AG04450 (cell line): Measurements from ENCODE around the gene DNMT3L. TPM values are rescaled to one million over a fixed set of nuclear protein-coding genes. Genes with fewer than 3 reads are reported as not detected.

Experiments used
- CTCF ChIA-PET: fragments of 300-600, 350-600 bp; formaldehyde crosslinking; extraction: SDS; loops from one replicate; lab custom pipeline; 2022; ENCODE audit warnings: antibody characterized with exemption, inconsistent platforms; lab: Charles Lee
- POLR2A ChIA-PET: fragments of 350-600 bp; formaldehyde crosslinking; extraction: SDS; loops from one replicate; lab custom pipeline; 2021; ENCODE audit warnings: antibody characterized with exemption, inconsistent platforms; lab: Yijun Ruan, JAX
- DNase-seq: peaks from one replicate; pipeline ENCODE4 v3.0.0-alpha.2; 2011; ENCODE audit warnings: low read depth, low spot score
- H3K27ac ChIP-seq: one replicate; pipeline ENCODE4 v1.5.1; 2012; ENCODE audit warnings: low read depth, low read length, control low read depth
- H3K27me3 ChIP-seq: one replicate; pipeline ENCODE4 v1.6.0; 2012; ENCODE audit warnings: low read length; ENCODE audit not compliant: control insufficient read depth, insufficient read depth
- H3K4me3 ChIP-seq: 2 replicates; pipeline ENCODE4 v1.5.1; 2011; ENCODE audit warnings: mild to moderate bottlenecking, low read depth, low read length, control low read depth
- H3K9me3 ChIP-seq: 2 replicates; pipeline ENCODE4 v1.5.1; 2012; ENCODE audit warnings: low read length; ENCODE audit not compliant: control insufficient read depth, insufficient read depth
- polyA plus RNA-seq: library from polyadenylated mRNA; depleted of rRNA; stranded (reverse); fragments of >200 nt; gene quantifications from 2 replicates; pipeline ENCODE4 v1.2.3, GENCODE V29; 2011
- TF ChIP-seq, protein P1 (sequence below): IDR thresholded peaks from 2 replicates; pipeline ENCODE4 v1.5.1; 2011; ENCODE audit warnings: low read depth, low read length, control low read depth, inconsistent platforms

DNMT3L gene
- polyA plus RNA-seq, 1 experiment = not detected

DNA sequence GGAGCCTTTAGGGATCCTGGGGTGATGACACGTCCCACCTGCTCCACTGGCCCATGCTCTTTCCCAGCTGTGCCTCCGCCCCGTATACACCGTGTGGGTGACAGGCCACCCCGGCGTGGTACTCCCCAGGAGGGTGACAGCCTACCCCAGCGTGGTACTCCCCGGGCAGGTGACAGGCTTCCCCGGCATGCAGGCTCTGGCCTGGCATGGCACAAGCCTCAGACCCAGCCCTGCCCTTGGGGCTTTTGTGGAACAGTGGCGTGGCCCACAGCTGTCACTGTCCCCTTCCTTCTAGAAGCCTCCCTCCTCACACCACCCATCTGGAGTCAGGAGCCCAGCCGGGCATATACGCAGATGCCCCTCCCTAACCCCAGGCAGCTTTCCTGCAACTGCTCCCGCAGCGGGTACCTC lies 33.5 kb upstream of the DNMT3L start:
- TF ChIP-seq, protein P1, sequence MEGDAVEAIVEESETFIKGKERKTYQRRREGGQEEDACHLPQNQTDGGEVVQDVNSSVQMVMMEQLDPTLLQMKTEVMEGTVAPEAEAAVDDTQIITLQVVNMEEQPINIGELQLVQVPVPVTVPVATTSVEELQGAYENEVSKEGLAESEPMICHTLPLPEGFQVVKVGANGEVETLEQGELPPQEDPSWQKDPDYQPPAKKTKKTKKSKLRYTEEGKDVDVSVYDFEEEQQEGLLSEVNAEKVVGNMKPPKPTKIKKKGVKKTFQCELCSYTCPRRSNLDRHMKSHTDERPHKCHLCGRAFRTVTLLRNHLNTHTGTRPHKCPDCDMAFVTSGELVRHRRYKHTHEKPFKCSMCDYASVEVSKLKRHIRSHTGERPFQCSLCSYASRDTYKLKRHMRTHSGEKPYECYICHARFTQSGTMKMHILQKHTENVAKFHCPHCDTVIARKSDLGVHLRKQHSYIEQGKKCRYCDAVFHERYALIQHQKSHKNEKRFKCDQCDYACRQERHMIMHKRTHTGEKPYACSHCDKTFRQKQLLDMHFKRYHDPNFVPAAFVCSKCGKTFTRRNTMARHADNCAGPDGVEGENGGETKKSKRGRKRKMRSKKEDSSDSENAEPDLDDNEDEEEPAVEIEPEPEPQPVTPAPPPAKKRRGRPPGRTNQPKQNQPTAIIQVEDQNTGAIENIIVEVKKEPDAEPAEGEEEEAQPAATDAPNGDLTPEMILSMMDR = no peak
- ChIA-PET CTCF (interaction anchor here (1.3 kb wide), 1 partner anchor 9 kb away, joined by 4 read pairs; no protein-coding TSS in a partner anchor), POLR2A (no interaction called here)
- Histone ChIP-seq H3K27ac (no peak overlapping the region), H3K9me3 (no peaks in the 10 kb centered on the region), H3K27me3 (peaks cover 7% of the 10 kb centered on the region), H3K4me3 (no peak overlapping the region)
- DNase-seq = no peak

DNA sequence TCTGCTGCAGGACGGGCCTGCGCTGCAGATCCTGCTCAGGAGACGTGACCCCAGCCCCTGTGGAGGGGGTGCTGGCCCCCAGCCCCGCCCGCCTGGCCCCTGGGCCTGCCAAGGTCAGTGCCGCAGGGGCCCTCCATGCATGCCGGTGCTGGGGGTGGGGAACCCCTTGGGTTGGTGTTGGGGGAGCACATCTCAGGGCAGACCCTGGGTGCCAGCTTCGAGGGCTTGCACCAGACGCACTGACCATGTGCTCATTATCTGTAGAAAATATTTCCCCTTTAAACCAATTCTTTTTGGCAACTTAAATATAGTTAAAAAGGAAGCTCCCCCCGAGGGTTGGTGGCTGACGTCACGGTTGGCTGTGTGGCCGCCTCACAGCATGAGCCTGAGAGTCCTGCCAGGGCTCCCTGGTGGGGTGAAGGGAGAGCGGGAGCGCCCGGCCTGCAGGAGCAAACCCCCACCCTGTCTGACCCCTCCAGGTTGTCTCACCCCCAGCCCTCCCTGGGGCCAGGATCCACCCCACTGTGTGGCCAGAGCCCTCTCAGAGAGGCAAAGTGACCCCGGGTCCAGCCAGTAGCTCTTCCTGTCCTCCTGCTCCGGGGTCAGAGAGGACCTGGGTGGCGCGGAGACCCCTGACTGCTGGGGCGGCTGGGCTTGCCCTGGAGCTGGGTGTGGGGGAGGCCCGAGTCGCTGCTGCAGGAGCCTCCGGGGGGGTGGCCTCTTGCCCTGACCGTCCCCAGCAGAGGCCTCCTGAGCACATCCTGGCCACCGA lies 32.9 kb upstream of the DNMT3L start:
- POLR2A ChIA-PET = no interaction called here
- TF ChIP-seq, protein P1 = no peak

DNA sequence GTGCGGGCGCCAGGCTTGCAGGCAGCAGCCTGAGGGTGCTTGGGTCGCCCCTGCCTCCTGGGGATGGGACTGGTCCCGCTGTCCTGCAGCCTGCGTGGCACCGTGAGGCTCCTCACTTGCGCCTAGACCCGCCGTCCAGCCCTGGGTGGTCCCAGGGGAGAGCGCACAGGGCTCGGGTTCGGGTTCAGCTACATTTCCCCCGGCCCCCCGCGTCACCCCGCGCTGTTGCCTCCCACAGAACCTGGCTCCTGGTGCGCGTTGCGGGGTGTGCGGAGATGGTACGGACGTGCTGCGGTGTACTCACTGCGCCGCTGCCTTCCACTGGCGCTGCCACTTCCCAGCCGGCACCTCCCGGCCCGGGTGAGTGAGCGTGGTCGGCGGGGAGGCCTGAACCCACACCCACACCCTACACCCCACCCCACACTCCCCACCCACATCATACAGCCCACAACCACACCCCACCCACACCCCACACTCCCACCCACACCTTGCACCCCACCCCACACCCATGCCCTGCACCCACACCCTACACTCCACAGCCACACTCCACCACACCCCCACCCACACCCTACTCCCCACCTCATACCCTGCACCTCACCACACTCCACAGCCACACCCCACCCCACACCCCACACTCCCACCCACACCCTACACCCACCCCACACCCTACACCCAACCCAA lies 32.0 kb upstream of the DNMT3L start:
- TF ChIP-seq, protein P1 = no peak
- Histone ChIP-seq H3K4me3 (no peak overlapping the region), H3K9me3 (no peaks in the 10 kb centered on the region), H3K27ac (no peak overlapping the region), H3K27me3 (peaks cover 14% of the 10 kb centered on the region)
- no peak for DNase-seq
- POLR2A ChIA-PET = no interaction called here
- CTCF ChIA-PET = no interaction called here

More for the DNA sequence above, 32.9 kb upstream of the DNMT3L start:
- no peak for DNase-seq
- no peak overlapping the region for H3K4me3 ChIP-seq
- no peak overlapping the region for H3K27ac ChIP-seq
- no peaks in the 10 kb centered on the region for H3K9me3 ChIP-seq
- CTCF ChIA-PET = interaction anchor here (1.3 kb wide), 1 partner anchor 10 kb away, joined by 4 read pairs; no protein-coding TSS in a partner anchor
- H3K27me3 ChIP-seq = peaks cover 9% of the 10 kb centered on the region

DNA sequence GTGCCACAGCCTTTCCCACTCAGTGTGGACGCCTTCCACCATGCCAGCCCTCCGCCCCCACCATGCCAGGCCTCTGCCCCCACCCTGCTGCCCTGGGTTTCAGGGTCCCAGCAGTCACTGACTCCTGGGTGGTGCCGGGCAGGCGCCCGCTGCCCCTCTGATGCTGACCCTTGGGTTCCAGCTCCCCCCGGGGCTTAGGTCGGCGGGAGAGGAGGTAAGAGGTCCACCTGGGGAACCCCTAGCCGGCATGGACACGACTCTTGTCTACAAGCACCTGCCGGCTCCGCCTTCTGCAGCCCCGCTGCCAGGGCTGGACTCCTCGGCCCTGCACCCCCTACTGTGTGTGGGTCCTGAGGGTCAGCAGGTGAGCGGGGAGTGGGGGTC lies 31.1 kb upstream of the DNMT3L start:
- H3K4me3 ChIP-seq = no peak overlapping the region
- ChIA-PET POLR2A (no interaction called here), CTCF (no interaction called here)
- H3K27me3 ChIP-seq = peaks cover 21% of the 10 kb centered on the region
- DNase-seq = no peak
- H3K9me3 ChIP-seq = no peaks in the 10 kb centered on the region
- TF ChIP-seq, protein P1 = no peak
- H3K27ac ChIP-seq = no peak overlapping the region
